ENCODE measurements around the gene IL18BP.

Gene IL18BP

GRCh38 chr11:72000202-72000867 is 1.6 kb downstream of the IL18BP start:
- DNase-seq (ENCODE audit: low read depth in 1 of 2, low spot score in 1 of 2), result no peak
- in situ Hi-C loops (cut with HindIII; ENCODE audit: low pct_unique_long_range_greater_than_20kb, low sequenced_read_pairs), result no loop called here

DNA sequence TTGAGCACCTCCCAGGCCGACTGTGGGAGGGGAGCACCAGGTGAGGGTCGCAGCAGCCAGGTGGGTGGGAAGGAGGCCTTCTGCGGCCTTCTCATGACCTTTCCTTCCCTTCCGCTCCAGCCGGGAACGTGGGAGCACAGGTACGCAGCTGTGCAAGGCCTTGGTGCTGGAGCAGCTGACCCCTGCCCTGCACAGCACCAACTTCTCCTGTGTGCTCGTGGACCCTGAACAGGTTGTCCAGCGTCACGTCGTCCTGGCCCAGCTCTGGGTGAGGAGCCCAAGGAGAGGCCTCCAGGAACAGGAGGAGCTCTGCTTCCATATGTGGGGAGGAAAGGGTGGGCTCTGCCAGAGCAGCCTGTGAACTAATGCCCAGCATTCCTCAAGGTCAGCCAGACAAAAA is 2.6 kb downstream of the IL18BP start:
- no peak for DNase-seq (ENCODE audit: low read depth in 1 of 2, low spot score in 1 of 2)
- in situ Hi-C loops (cut with HindIII; ENCODE audit: low pct_unique_long_range_greater_than_20kb, low sequenced_read_pairs), result no loop called here
- TF ChIP-seq JUND (IDR thresholded peaks at IDR 0.05; ENCODE audit: low read depth), result no peak

More at GRCh38 chr11:72000202-72000867, 1.6 kb downstream of the IL18BP start:
- TF ChIP-seq JUND (IDR thresholded peaks at IDR 0.05; ENCODE audit: low read depth), result no peak

GRCh38 chr11:72001834-72002591 is 3.3 kb downstream of the IL18BP start:
- in situ Hi-C loops (cut with HindIII; ENCODE audit: low pct_unique_long_range_greater_than_20kb, low sequenced_read_pairs), result no loop called here
- DNase-seq (ENCODE audit: low read depth in 1 of 2, low spot score in 1 of 2), result no peak
- TF ChIP-seq JUND (IDR thresholded peaks at IDR 0.05; ENCODE audit: low read depth), result no peak

DNA sequence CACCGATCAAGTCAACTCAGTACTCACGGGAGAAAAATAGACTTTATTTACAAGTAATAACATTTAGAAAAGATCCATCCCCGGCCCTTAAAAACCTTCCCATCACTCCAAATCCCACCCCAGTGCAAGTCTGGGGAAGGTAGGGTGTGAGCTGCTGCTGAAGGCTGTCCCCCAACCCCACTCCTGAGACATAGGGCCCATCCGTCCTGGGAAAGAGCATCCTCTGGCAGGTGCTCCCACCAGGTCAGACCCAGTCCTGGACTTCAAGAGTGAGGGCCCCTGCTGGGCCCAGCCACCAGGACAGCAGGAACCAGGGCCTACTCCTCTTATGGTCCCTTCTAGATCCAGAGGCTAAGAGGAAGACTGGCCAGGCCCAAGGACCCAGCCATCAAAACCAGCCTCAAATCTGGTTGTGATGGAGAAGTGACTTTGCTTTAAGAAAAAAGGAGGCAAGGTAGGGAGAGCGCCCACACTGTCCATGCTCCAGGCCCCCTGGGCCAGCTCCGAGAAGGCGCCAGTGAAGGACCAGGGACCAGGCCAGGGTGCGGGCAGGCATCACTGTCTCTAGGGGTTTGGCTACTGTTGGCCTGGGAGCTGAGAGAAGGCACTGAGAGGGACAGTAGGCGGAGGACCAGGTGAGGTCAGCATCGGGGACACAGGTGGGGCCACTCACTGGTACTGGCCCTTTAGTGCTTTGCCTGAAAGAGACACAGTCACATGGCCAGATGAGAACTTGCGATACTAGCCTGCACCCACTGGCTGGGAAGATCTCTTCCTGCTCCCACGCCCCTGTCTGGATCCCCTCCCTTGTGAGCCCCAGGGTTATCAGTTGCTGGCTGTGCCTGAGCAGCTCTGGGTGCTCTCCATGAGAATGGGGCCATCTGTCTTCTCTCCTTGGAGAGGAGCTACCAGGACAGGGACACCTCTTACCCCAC is 4.4 kb downstream of the IL18BP start:
- no peak for TF ChIP-seq JUND (IDR thresholded peaks at IDR 0.05; ENCODE audit: low read depth)
- in situ Hi-C loops (cut with HindIII; ENCODE audit: low pct_unique_long_range_greater_than_20kb, low sequenced_read_pairs), result no loop called here
- DNase-seq (ENCODE audit: low read depth in 1 of 2, low spot score in 1 of 2), result no peak

GRCh38 chr11:72003776-72004171 is 5.1 kb downstream of the IL18BP start:
- in situ Hi-C loops (cut with HindIII; ENCODE audit: low pct_unique_long_range_greater_than_20kb, low sequenced_read_pairs), result no loop called here
- no peak for DNase-seq (ENCODE audit: low read depth in 1 of 2, low spot score in 1 of 2)
- TF ChIP-seq JUND (IDR thresholded peaks at IDR 0.05; ENCODE audit: low read depth), result no peak

GRCh38 chr11:72004515-72005346 is 6.0 kb downstream of the IL18BP start:
- in situ Hi-C loops (cut with HindIII; ENCODE audit: low pct_unique_long_range_greater_than_20kb, low sequenced_read_pairs), result no loop called here
- no peak for TF ChIP-seq JUND (IDR thresholded peaks at IDR 0.05; ENCODE audit: low read depth)
- no peak for DNase-seq (ENCODE audit: low read depth in 1 of 2, low spot score in 1 of 2)

- TF ChIP-seq JUND (IDR thresholded peaks at IDR 0.05; ENCODE audit: low read depth), result no peak
- in situ Hi-C loops (cut with HindIII; ENCODE audit: low pct_unique_long_range_greater_than_20kb, low sequenced_read_pairs), result no loop called here
- no peak for DNase-seq (ENCODE audit: low read depth in 1 of 2, low spot score in 1 of 2)
Observed at GRCh38 chr11:72005347-72006260, 6.9 kb downstream of the IL18BP start.

DNA sequence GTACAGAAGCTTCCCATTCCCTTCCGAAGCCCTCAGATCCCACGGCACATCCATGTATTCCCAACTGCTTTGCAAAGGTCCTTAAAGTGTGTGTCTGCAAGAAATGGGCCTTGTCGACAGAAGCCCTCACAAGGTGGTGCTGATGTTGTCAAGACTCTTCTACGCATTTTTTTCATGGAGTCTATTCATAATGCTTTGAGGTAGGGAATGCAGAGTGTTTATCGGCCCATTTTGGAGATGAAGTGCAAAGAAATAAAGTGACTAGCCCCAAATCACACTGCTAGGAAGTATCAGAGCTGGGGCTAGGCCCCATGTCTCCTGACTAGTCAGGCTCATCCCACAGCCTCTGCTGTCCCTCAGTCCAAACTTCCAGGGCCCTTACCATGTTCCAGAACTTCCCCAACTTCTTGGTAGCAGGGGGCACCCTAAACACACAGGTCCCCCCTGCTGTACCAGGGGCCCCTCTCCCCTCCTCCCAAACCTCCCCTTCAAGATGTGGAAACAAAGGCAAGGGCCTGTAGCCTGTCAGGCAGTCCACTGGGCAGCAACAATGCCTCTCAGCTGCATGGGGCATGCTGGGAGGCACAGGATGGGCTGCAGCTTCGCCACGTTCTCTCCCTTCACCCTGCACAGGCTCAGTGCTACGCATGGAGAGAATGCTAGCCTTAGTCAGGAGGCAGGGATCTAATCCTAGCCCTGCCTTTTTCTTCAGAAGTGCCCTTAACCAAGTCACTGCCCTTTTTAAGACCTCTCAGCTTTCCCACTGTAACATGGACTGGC is 7.8 kb downstream of the IL18BP start:
- TF ChIP-seq JUND (IDR thresholded peaks at IDR 0.05; ENCODE audit: low read depth), result no peak
- in situ Hi-C loops (cut with HindIII; ENCODE audit: low pct_unique_long_range_greater_than_20kb, low sequenced_read_pairs), result no loop called here
- DNase-seq (ENCODE audit: low read depth in 1 of 2, low spot score in 1 of 2), result no peak

- in situ Hi-C loops (cut with HindIII; ENCODE audit: low pct_unique_long_range_greater_than_20kb, low sequenced_read_pairs), result no loop called here
- no peak for DNase-seq (ENCODE audit: low read depth in 1 of 2, low spot score in 1 of 2)
- TF ChIP-seq JUND (IDR thresholded peaks at IDR 0.05; ENCODE audit: low read depth), result no peak
Observed at GRCh38 chr11:72007089-72007476, 8.4 kb downstream of the IL18BP start.

DNA sequence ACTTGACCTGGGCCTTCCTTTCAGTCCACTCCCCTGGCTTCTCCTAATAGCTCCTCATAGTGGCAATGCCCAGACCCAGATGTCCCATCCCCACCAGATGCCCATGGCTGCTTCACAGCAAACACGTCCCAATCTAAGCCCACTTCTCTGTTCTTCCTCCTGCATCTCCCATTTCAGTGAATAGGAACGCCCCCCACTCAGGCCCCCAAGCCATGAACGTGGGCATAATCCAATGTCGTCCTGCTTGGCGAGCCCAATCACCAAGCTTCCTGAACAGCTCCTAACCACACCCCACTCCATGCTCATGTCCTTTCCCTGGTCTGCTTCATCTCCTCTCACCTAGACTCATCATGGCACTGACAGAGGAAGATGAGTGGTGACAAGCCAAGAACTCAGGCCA is 8.9 kb downstream of the IL18BP start:
- TF ChIP-seq JUND (IDR thresholded peaks at IDR 0.05; ENCODE audit: low read depth), result no peak
- DNase-seq (ENCODE audit: low read depth in 1 of 2, low spot score in 1 of 2), result no peak
- in situ Hi-C loops (cut with HindIII; ENCODE audit: low pct_unique_long_range_greater_than_20kb, low sequenced_read_pairs), result no loop called here
